ENCODE results near the gene PTPN5. TPM values are rescaled to one million over a fixed set of nuclear protein-coding genes. Genes with fewer than 3 reads are reported as not detected.

PTPN5 gene
- total RNA-seq, 1 experiment from 2014 or later = not detected

- ATAC-seq (peak; percentile 86), DNase-seq (ENCODE audit: low read depth, low spot score) (peak; percentile 35)
- no peaks in the 10 kb centered on the region for H3K36me3 ChIP-seq (ENCODE audit: control insufficient read depth in 1 of 2, insufficient read depth in 2 of 2, low read length in 2 of 2)
- no TSS peak for BruUV-seq (replicated peaks)
- no peaks in the 10 kb centered on the region for H3K27me3 ChIP-seq (ENCODE audit: insufficient read depth, low read length)
- H3K9me2 ChIP-seq (ENCODE audit: insufficient read depth) = no peaks in the 10 kb centered on the region
- POLR2A ChIA-PET = no interaction called here
- CTCF ChIA-PET = interaction anchor here (0.6 to 1.9 kb wide), 14 partner anchors 10 to 612 kb away, joined by 3 to 7 read pairs (median 4); no protein-coding TSS in a partner anchor
- H4K20me1 ChIP-seq (ENCODE audit: insufficient read depth) = no peaks in the 10 kb centered on the region
- no peak overlapping the region for H3K4me2 ChIP-seq (ENCODE audit: low read length)
- peak overlapping the region; percentile 9 for H2AFZ ChIP-seq (ENCODE audit: low read depth, low read length, poor library complexity, severe bottlenecking)
- no peak overlapping the region for H3K4me3 ChIP-seq (replicated peaks in 1 of 2; ENCODE audit: low read depth in 1 of 2, low read length in 2 of 2)
- RAD21 ChIA-PET (ENCODE audit: low non-redundant PET in 1 of 2, low total read pairs in 2 of 2, uncharacterized antibody in 2 of 2, unreplicated experiment in 2 of 2) = no interaction called here
- no peak overlapping the region for H3K9ac ChIP-seq (ENCODE audit: low read length)
- H3K4me1 ChIP-seq (ENCODE audit: control insufficient read depth in 1 of 2, insufficient read depth in 2 of 2, low read length in 2 of 2) = peaks cover 0 to 8% of the 10 kb centered on the region in 2 experiments; a peak in 2 of 4 replicates
- no peaks in the 10 kb centered on the region for H3K79me2 ChIP-seq (ENCODE audit: insufficient read depth, low read length)
- no peak for TF ChIP-seq FOSL1 (IDR thresholded peaks at IDR 0.05; ENCODE audit: low read depth)
- peak; percentile 43 to 95 (median 93); a peak in 5 of 6 replicates for TF ChIP-seq CTCF (IDR thresholded peaks at IDR 0.05 in 2 of 3, conservative IDR thresholded peaks at IDR 0.05 in 1 of 3; ENCODE audit: borderline replicate concordance in 1 of 3, insufficient read depth in 1 of 3, low read depth in 2 of 3, low read length in 2 of 3)
- no peak for TF ChIP-seq ZBTB33 (IDR thresholded peaks at IDR 0.05; ENCODE audit: extremely low read depth, insufficient replicate concordance, low read length)
- TF ChIP-seq TCF7L2 (IDR thresholded peaks at IDR 0.05; ENCODE audit: borderline replicate concordance, extremely low read depth, insufficient read depth, insufficient read length) = no peak
- no peak for TF ChIP-seq EZH2phosphoT487 (IDR thresholded peaks at IDR 0.05; ENCODE audit: borderline replicate concordance)
- TF ChIP-seq CEBPB (IDR thresholded peaks at IDR 0.05; ENCODE audit: low read depth) = no peak
- TF ChIP-seq RAD21 (IDR thresholded peaks at IDR 0.05; ENCODE audit: low read depth) = no peak
- TF ChIP-seq POLR2A (IDR thresholded peaks at IDR 0.05; ENCODE audit: borderline replicate concordance, extremely low read depth, insufficient read depth, insufficient read length) = no peak
- no peak for TF ChIP-seq ELF1 (IDR thresholded peaks at IDR 0.05; ENCODE audit: borderline replicate concordance, low read depth)
- intact Hi-C loops (cut with micrococcal nuclease) = no loop called here
- H3K9me3 ChIP-seq (ENCODE audit: control insufficient read depth in 1 of 2, insufficient read depth in 1 of 2, low read depth in 1 of 2, low read length in 2 of 2) = no peaks in the 10 kb centered on the region
- no peak overlapping the region; the same call in 1 of the 2 replicates for H3K27ac ChIP-seq (ENCODE audit: low read depth, low read length)
Measured at GRCh38 chr11:18727479-18728236, 63.9 kb downstream of the PTPN5 start.
